GM20431 (cell line): ENCODE results near the gene C11orf21.

Source experiments
- in situ Hi-C: fragments of 300-500 bp; cut with MseI, MboI; formaldehyde crosslinking; loops from one replicate; pipeline ENCODE4 v1.15.0; 2020; ENCODE audit warnings: low sequenced_read_pairs; ENCODE audit not compliant: unreplicated experiment

C11orf21 gene

DNA sequence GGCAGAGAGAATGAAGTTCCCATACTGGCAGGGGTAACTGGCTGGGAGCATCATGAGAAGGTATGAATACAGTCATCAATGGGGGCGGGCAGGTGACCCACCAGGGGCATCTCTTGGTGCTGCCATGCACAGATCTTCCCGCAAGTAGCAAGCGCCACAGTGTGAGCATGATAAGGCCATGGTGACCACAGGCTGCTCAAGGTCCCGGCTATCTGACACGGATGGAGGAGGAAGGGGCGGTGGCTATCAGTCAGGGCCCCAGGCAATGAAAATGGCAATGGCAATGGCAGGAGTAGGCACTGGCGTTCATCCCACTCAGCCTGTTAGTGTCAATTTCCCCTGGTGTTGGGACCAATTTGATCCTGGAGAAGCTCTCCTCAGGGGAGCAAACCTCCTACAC is 53.0 kb downstream of the C11orf21 start:
- in situ Hi-C loops: no loop called here

DNA sequence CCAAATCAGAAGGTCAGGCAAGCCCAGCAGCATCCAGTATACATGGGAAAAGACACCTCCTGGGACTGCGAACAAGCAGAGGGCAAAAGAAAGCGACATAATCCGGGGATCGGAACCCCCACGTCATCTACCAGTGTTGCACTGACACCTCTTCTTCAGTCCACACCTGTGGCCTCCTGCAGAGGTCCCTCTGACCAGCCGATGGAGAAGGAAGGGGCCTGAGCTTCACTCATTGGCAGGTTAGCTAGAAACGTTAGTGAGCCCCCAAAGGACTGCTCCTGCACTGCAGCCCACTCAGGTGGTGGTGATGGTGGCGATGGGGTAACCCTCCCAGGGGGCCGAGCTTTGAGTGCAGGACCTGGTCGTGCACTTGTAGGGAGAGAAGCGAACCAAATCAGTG is 53.5 kb downstream of the C11orf21 start:
- in situ Hi-C loops: no loop called here

- in situ Hi-C loops: no loop called here
Observed at GRCh38 chr11:2247496-2247895, 54.2 kb downstream of the C11orf21 start.
